Cardiac fibroblast (primary cell): ENCODE measurements around the gene COL16A1.

Experiments
- DNase-seq, 2 donors: peaks; one replicate each; pipeline versions ENCODE4 v3.0.0 to v3.0.0-alpha.2; 2010; ENCODE audit warnings: low read depth in 2 of 2
- H3K4me3 ChIP-seq, 2 donors: replicated peaks in 1 of 2; 1 replicate in 1 of 2; 2 replicates in 1 of 2; pipeline ENCODE4 v1.5.1; 2011; ENCODE audit warnings: low read depth in 2 of 2, low read length in 2 of 2, mild to moderate bottlenecking in 2 of 2, moderate library complexity in 1 of 2
- TF ChIP-seq, protein P1 (sequence below): IDR thresholded peaks from one replicate; pipeline ENCODE4 v1.5.1; 2011; ENCODE audit warnings: low read depth, mild to moderate bottlenecking, low read length, inconsistent platforms

Gene COL16A1

DNA sequence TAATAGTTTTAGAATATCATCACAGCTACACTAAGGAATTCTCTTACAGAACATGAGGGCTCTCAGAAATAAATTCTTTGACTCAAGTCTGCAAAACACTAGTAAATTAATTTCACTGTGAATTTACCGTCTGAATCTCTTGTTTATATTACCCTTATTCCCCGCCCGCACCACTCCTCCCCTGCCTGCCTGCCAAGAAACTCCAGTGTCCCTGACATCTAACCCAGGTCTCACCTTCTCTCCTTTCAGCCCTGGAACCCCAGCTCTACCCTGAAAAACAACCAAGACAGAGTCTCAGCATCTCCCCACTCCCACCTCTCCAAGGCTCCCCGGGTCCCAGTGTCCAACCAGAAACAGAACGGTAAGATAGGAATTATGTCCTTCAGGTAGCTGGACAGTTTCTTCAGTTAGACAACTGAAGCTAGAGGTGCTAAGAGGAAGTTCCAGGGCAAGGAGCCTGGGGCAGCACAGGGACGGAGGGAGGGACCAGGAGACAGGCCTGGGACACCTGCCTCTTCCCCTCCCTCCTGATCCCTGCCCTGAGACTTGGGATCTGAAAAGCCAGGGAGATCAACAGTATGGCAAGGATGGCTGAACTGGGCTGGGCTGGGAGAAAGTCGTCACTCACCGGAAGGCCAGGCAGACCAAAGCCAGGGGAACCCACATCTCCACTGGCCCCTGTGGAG is 15.4 kb downstream of the COL16A1 start:
- DNase-seq = no peak
- TF ChIP-seq, protein P1, sequence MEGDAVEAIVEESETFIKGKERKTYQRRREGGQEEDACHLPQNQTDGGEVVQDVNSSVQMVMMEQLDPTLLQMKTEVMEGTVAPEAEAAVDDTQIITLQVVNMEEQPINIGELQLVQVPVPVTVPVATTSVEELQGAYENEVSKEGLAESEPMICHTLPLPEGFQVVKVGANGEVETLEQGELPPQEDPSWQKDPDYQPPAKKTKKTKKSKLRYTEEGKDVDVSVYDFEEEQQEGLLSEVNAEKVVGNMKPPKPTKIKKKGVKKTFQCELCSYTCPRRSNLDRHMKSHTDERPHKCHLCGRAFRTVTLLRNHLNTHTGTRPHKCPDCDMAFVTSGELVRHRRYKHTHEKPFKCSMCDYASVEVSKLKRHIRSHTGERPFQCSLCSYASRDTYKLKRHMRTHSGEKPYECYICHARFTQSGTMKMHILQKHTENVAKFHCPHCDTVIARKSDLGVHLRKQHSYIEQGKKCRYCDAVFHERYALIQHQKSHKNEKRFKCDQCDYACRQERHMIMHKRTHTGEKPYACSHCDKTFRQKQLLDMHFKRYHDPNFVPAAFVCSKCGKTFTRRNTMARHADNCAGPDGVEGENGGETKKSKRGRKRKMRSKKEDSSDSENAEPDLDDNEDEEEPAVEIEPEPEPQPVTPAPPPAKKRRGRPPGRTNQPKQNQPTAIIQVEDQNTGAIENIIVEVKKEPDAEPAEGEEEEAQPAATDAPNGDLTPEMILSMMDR = no peak

DNA sequence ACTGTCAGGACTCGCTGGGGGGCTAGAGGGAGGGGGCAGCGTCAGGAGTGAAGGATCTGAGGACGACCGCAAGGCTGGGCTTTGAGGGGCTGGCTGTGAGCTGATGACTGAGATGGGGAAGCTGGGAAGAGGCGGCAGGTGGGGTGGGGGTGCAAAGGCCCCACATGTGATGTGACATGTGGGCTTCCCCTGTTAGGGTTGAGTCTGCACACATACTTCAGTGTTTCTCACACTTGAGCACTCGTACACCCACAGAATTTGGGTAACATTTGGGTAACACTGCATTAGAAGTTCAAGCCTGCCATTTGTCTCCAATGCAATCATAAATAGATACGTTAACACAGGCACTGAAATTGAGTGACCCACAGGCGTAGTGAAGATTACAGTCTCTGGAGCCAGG is 16.2 kb downstream of the COL16A1 start:
- H3K4me3 ChIP-seq = no peak overlapping the region
- TF ChIP-seq, protein P1 = no peak

More for the DNA sequence above, 15.4 kb downstream of the COL16A1 start:
- H3K4me3 ChIP-seq = no peak overlapping the region

GRCh38 chr1:31685795-31686194 is 18.0 kb downstream of the COL16A1 start:
- no peak for DNase-seq
- H3K4me3 ChIP-seq = no peak overlapping the region
- TF ChIP-seq, protein P1 = no peak

More for the DNA sequence above, 16.2 kb downstream of the COL16A1 start:
- DNase-seq = no peak

GRCh38 chr1:31683997-31684396 is 19.8 kb downstream of the COL16A1 start:
- H3K4me3 ChIP-seq = no peak overlapping the region
- TF ChIP-seq, protein P1 = peak; percentile 45
- DNase-seq = no peak

DNA sequence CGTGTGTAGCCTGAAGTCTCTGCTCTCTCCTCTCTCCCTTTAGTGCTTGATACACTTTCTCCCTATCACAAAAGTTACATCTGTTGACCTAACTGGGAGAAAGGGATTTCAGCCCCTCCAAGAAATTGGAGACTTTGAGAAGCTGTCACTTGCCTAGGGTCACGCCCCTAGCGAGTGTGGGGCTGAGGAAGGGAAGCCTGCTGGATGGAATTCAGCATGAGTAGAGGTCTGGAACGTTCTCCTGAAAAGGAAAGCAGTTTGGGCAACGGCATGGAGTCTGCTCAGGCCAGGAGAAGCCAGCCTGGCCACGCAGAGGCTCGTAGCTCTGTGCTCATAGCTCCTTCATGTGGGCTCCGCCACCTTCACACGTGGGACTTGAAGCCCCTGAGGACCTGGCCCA is 22.4 kb downstream of the COL16A1 start:
- no peak for DNase-seq
- TF ChIP-seq, protein P1 = no peak
- no peak overlapping the region for H3K4me3 ChIP-seq

GRCh38 chr1:31679676-31680230 is 24.1 kb downstream of the COL16A1 start:
- H3K4me3 ChIP-seq = no peak overlapping the region
- DNase-seq = no peak
- TF ChIP-seq, protein P1 = no peak
